ENCODE results near the gene GULP1. TPM values are rescaled to one million over a fixed set of nuclear protein-coding genes. Genes with fewer than 3 reads are reported as not detected.

GULP1 gene
- total RNA-seq (2012; rRNA removed) (40.1 and 54.4 TPM in 2 replicates), polyA plus RNA-seq (2012; rRNA removed) (24.3 and 24.4 TPM in 2 replicates), Bru-seq, nascent RNA (percentile 63 among the genes with signal in this experiment), BruChase-seq, experiment 1, labeled RNA remaining after a 6-hour chase (percentile 43 among the genes with signal in this experiment), BruChase-seq, experiment 2, labeled RNA remaining after a 2-hour chase (percentile 48 among the genes with signal in this experiment)
- polyA plus RNA-seq (2012; cell fraction: cytosol; rRNA removed): 8.5 and 26.4 TPM in 2 replicates
- polyA plus RNA-seq (2012; cell fraction: nucleus; rRNA removed; ENCODE audit: low replicate concordance): 4.3 and 13.5 TPM in 2 replicates
- long read RNA-seq, transcript GULP1-201 (12 exons, 3,347 nt): minor isoform, 5 of 40 reads
- long read RNA-seq, transcript GULP1-206 (12 exons, 1,376 nt): major isoform, 20 of 40 reads
- long read RNA-seq, partial matches to known transcripts: 1 of 40 reads
- long read RNA-seq, other reads (novel, unspliced or antisense): 14 of 40 reads

GRCh38 chr2:188291617-188292347 is at the start of gene GULP1:
Gene GULP1 (plus strand): TSS chr2:188291874. CDS start chr2:188477703, 185,829 bp downstream.
- Histone ChIP-seq H2BK5ac (ENCODE audit: low read depth, low read length, poor library complexity, severe bottlenecking) (peak within 1 kb of the TSS; percentile 90), H3K9me3 (ENCODE audit: control insufficient read depth, insufficient read depth, low read length) (no peaks in the 10 kb centered on the region), H3K4me1 (ENCODE audit: control insufficient read depth, insufficient read depth, low read length) (no peaks in the 10 kb centered on the region), H3K9ac (ENCODE audit: low read depth, low read length) (peak within 1 kb of the TSS; percentile 91), H3K27ac (ENCODE audit: insufficient read depth, low read length) (peak within 1 kb of the TSS; percentile 97), H2BK15ac (ENCODE audit: low read depth, low read length) (peak within 1 kb of the TSS; percentile 40; the same call in 2 of the 3 replicates), H3K9me1 (ENCODE audit: insufficient read depth, low read length) (no peaks in the 10 kb centered on the region), H3K36me3 (ENCODE audit: control insufficient read depth, insufficient read depth, low read length) (no peaks in the 10 kb centered on the region), H3K27me3 (ENCODE audit: control insufficient read depth, insufficient read depth, low read length) (no peaks in the 10 kb centered on the region), H3K79me1 (ENCODE audit: low read depth in 1 of 2, low read length in 2 of 2) (peaks cover 5 to 33% of the 10 kb centered on the region in 2 experiments; a peak in 3 of 4 replicates), H3K4ac (ENCODE audit: low read depth, low read length) (peak within 1 kb of the TSS; percentile 95), H4K20me1 (ENCODE audit: insufficient read depth, low read length) (no peaks in the 10 kb centered on the region), H2AK9ac (replicated peaks; ENCODE audit: low read depth, low read length, poor library complexity) (peak within 1 kb of the TSS; percentile 80), H3K4me2 (ENCODE audit: low read depth, low read length) (peak within 1 kb of the TSS; percentile 93), H4K91ac (ENCODE audit: insufficient read depth, low read depth, low read length) (peak within 1 kb of the TSS; percentile 82), H2AK5ac (ENCODE audit: low read depth, low read length) (peak within 1 kb of the TSS; percentile 44; the same call in 1 of the 2 replicates), H2AFZ (replicated peaks; ENCODE audit: low read length, poor library complexity) (peak within 1 kb of the TSS; percentile 96), H3K56ac (ENCODE audit: extremely low read depth, insufficient read depth, low read length) (peak within 1 kb of the TSS; percentile 92), H4K8ac (ENCODE audit: low read depth in 2 of 2, low read length in 2 of 2) (peak within 1 kb of the TSS; percentile 46 to 83), H3K14ac (replicated peaks; ENCODE audit: low read depth, low read length) (peak within 1 kb of the TSS; percentile 95), H2BK20ac (ENCODE audit: low read depth, low read length) (peak within 1 kb of the TSS; percentile 80), H4K5ac (ENCODE audit: low read depth, low read length) (peak within 1 kb of the TSS; percentile 55), H3K18ac (ENCODE audit: low read depth, low read length) (peak within 1 kb of the TSS; percentile 72), H2BK120ac (ENCODE audit: low read depth, low read length) (peak within 1 kb of the TSS; percentile 96), H3K23ac (ENCODE audit: low read depth, low read length) (peak within 1 kb of the TSS; percentile 97), H3K4me3 (ENCODE audit: insufficient read depth, low read depth, low read length) (peak within 1 kb of the TSS; percentile 77)
- BruUV-seq (replicated peaks): no TSS peak
- ChIA-PET POLR2A (ENCODE audit: unreplicated experiment) (interaction anchor here (1.2 kb wide), 1 partner anchor 213 kb away, joined by 3 read pairs; no protein-coding TSS in a partner anchor), CTCF (interaction anchor here (0.5 to 2.0 kb wide), 6 partner anchors 10 to 1220 kb away, joined by 3 to 7 read pairs (median 3); no protein-coding TSS in a partner anchor)
- intact Hi-C loops (cut with micrococcal nuclease): loop anchor here (1.0 to 10.0 kb wide), 6 partner anchors 76 to 1131 kb away; partner anchors contain the start of gene COL3A1
- DNase-seq (peak; percentile 75), ATAC-seq (ENCODE audit: low read depth) (peak; percentile 74)
- in situ Hi-C loops (cut with MboI; ENCODE audit: low sequenced_read_pairs): loop anchor here (5.0 kb wide), 1 partner anchor 221 kb away; no protein-coding TSS in a partner anchor
- dilution Hi-C loops (cut with HindIII; ENCODE audit: low sequenced_read_pairs, unreplicated experiment): no loop called here
- 1% methylated on average over 24 of the region's 61 CpGs; no CpG with 5 or more reads in 1 of the 2 experiments for WGBS, 2 experiments (ENCODE audit: extremely low coverage in 2 of 2, insufficient read length in 1 of 2)
- TF ChIP-seq MXI1 (IDR thresholded peaks at IDR 0.05; ENCODE audit: borderline replicate concordance, low read depth, low read length) (no peak), FOS (IDR thresholded peaks at IDR 0.05; ENCODE audit: low read depth, low read length) (no peak), ELK1 (IDR thresholded peaks at IDR 0.05; ENCODE audit: borderline replicate concordance, low read depth, low read length) (no peak), BHLHE40 (IDR thresholded peaks at IDR 0.05; ENCODE audit: low read depth, low read length) (no peak), CTCF (conservative IDR thresholded peaks at IDR 0.05; ENCODE audit: low read depth, low read length) (peak; percentile 65), MAFK (IDR thresholded peaks at IDR 0.05; ENCODE audit: low read depth, low read length) (no peak), CHD1 (IDR thresholded peaks at IDR 0.05; ENCODE audit: low read depth, low read length) (no peak), RAD21 (IDR thresholded peaks at IDR 0.05; ENCODE audit: low read length) (peak; percentile 65), CEBPB (IDR thresholded peaks at IDR 0.05; ENCODE audit: low read depth, low read length) (no peak), NFE2L2 (IDR thresholded peaks at IDR 0.05; ENCODE audit: low read depth, low read length) (no peak), SMC3 (IDR thresholded peaks at IDR 0.05; ENCODE audit: low read depth, low read length) (peak; percentile 53), RCOR1 (IDR thresholded peaks at IDR 0.05; ENCODE audit: insufficient replicate concordance, low read length) (no peak), RFX5 (IDR thresholded peaks at IDR 0.05; ENCODE audit: low read depth, low read length) (no peak)
